Small intestine (tissue), 7 donors: ENCODE data around the gene AGO3. TPM values are rescaled to one million over a fixed set of nuclear protein-coding genes. Genes with fewer than 3 reads are reported as not detected.
A peak's percentile ranks its signal among the peaks of the same experiment; 100 is the strongest.
"Not testable (repeated sequence)": the region's sequence is repeated elsewhere in the genome, so short reads cannot be mapped to it uniquely, and the experiment has no call there.

Source experiments
- DNase-seq, 2 donors: peaks; one replicate each; pipeline versions ENCODE4 v3.0.0 to v3.0.0-alpha.2; 2013
- FAIRE-seq: peaks from 2 replicates; lab custom pipeline; 2012; peaks lifted over from hg19 to GRCh38; lab: Jason Lieb, UNC
- H3K27ac ChIP-seq, 3 donors: one replicate each; pipeline ENCODE4 v1.5.1; 2013; ENCODE audit warnings: low read length in 2 of 3, mild to moderate bottlenecking in 2 of 3, control low read depth in 1 of 3, inconsistent platforms in 1 of 3, low read depth in 1 of 3, moderate library complexity in 1 of 3
- H3K27me3 ChIP-seq, 3 donors: one replicate each; pipeline ENCODE4 v1.6.1; 2013; ENCODE audit warnings: low read length in 3 of 3, inconsistent platforms in 1 of 3; ENCODE audit not compliant: control insufficient read depth in 3 of 3, insufficient read depth in 3 of 3
- H3K36me3 ChIP-seq, 3 donors: one replicate each; pipeline ENCODE4 v1.6.1; 2013; ENCODE audit warnings: low read length in 3 of 3, inconsistent platforms in 1 of 3, low read depth in 1 of 3, mild to moderate bottlenecking in 1 of 3, moderate library complexity in 1 of 3; ENCODE audit not compliant: control insufficient read depth in 3 of 3, insufficient read depth in 2 of 3
- H3K4me1 ChIP-seq, 3 donors: one replicate each; pipeline ENCODE4 v1.6.1; 2013; ENCODE audit warnings: low read length in 2 of 3, inconsistent platforms in 1 of 3, low read depth in 1 of 3, mild to moderate bottlenecking in 1 of 3, moderate library complexity in 1 of 3; ENCODE audit not compliant: control insufficient read depth in 3 of 3, insufficient read depth in 2 of 3
- H3K4me3 ChIP-seq, 3 donors: one replicate each; pipeline ENCODE4 v1.5.1; 2013; ENCODE audit warnings: low read length in 3 of 3, control low read depth in 1 of 3, inconsistent platforms in 1 of 3, low read depth in 1 of 3, mild to moderate bottlenecking in 1 of 3, moderate library complexity in 1 of 3
- H3K9me3 ChIP-seq, 2 donors: one replicate each; pipeline ENCODE4 v1.6.1; 2013; ENCODE audit warnings: low read depth in 1 of 2, low read length in 1 of 2; ENCODE audit not compliant: control insufficient read depth in 2 of 2, insufficient read depth in 1 of 2
- WGBS, 3 donors: extraction: QIAGEN DNeasy Blood & Tissue Kit; methylation state at CpG; one replicate each; pipeline ENCODE4 v1.1.7; 2013; 5-methylcytosine and 5-hydroxymethylcytosine counted together
- polyA plus RNA-seq, 4 donors: library from polyadenylated mRNA; stranded (reverse) in 3 of 4; unstranded in 1 of 4; fragments of 200-250 nt in 3 of 4; fragments of 120-200 nt in 1 of 4; gene quantifications; one replicate each; pipeline versions ENCODE4 v1.2.1 to v1.2.3, GENCODE V29; 2013
- donor health status: healthy with polysubstance abuse.
- donor health status: control.
- donor health status: control.
- donor health status: Bipolar disorder and iron deficiency.
- donor health status: healthy.

The AGO3 gene
- polyA plus RNA-seq, 4 donors: 0.89 to 10.0 (median 2.4) TPM

GRCh38 chr1:36024024-36024423 lies 93.1 kb downstream of the AGO3 start:
- H3K4me3 ChIP-seq, H3K9me3 ChIP-seq, H3K4me1 ChIP-seq, H3K27me3 ChIP-seq, DNase-seq, FAIRE-seq, H3K27ac ChIP-seq: not testable (repeated sequence)
- H3K36me3 ChIP-seq: peaks cover 5 to 26% (median 9%) of the 10 kb centered on the region in 3 donors
- WGBS, 3 donors: 96 to 98% (median 97%) methylated on average over 3 of the region's 3 CpGs

- WGBS, 3 donors: 89 to 93% (median 91%) methylated on average over 1 of the region's 1 CpG
- DNase-seq (no peak), FAIRE-seq (no peak)
- Histone ChIP-seq H3K4me1 (no peaks in the 10 kb centered on the region), H3K9me3 (peaks cover 0 to 5% of the 10 kb centered on the region in 2 donors), H3K27me3 (no peaks in the 10 kb centered on the region), H3K36me3 (peaks cover 5 to 27% (median 9%) of the 10 kb centered on the region in 3 donors), H3K4me3 (no peak overlapping the region), H3K27ac (no peak overlapping the region)
Observed at GRCh38 chr1:36024847-36025246, 93.9 kb downstream of the AGO3 start.

GRCh38 chr1:36027766-36028165 lies 96.9 kb downstream of the AGO3 start:
- Histone ChIP-seq H3K27me3 (no peaks in the 10 kb centered on the region), H3K4me1 (no peaks in the 10 kb centered on the region), H3K4me3 (no peak overlapping the region), H3K27ac (no peak overlapping the region), H3K36me3 (peaks cover 8 to 24% (median 9%) of the 10 kb centered on the region in 3 donors), H3K9me3 (peaks cover 0 to 5% of the 10 kb centered on the region in 2 donors)
- DNase-seq (no peak), FAIRE-seq (no peak)
- 94 to 97% (median 96%) methylated on average over 3 of the region's 3 CpGs for WGBS, 3 donors

GRCh38 chr1:36031441-36031840 lies 100.5 kb downstream of the AGO3 start:
- no peak overlapping the region for H3K4me3 ChIP-seq
- FAIRE-seq (no peak), DNase-seq (no peak)
- WGBS, 3 donors: 99% methylated on average over 2 of the region's 2 CpGs
- H3K27me3 ChIP-seq: no peaks in the 10 kb centered on the region
- H3K27ac ChIP-seq: no peak overlapping the region
- H3K4me1 ChIP-seq: no peaks in the 10 kb centered on the region
- H3K36me3 ChIP-seq: peaks cover 8 to 31% (median 10%) of the 10 kb centered on the region in 3 donors
- H3K9me3 ChIP-seq: peaks cover 0 to 5% of the 10 kb centered on the region in 2 donors

- Histone ChIP-seq H3K9me3 (no peaks in the 10 kb centered on the region), H3K27ac (no peak overlapping the region), H3K4me1 (no peaks in the 10 kb centered on the region), H3K4me3 (no peak overlapping the region), H3K36me3 (peaks cover 4 to 27% (median 5%) of the 10 kb centered on the region in 3 donors), H3K27me3 (no peaks in the 10 kb centered on the region)
- no peak for DNase-seq
- no peak for FAIRE-seq
Observed at GRCh38 chr1:36034692-36035091, 103.8 kb downstream of the AGO3 start.

GRCh38 chr1:36035154-36035553 lies 104.2 kb downstream of the AGO3 start:
- Histone ChIP-seq H3K4me3 (no peak overlapping the region), H3K9me3 (no peaks in the 10 kb centered on the region), H3K27ac (no peak overlapping the region), H3K27me3 (no peaks in the 10 kb centered on the region), H3K4me1 (no peaks in the 10 kb centered on the region), H3K36me3 (peaks cover 5 to 25% (median 5%) of the 10 kb centered on the region in 3 donors)
- DNase-seq (no peak), FAIRE-seq (no peak)
- 88 to 95% (median 89%) methylated on average over 3 of the region's 3 CpGs for WGBS, 3 donors

GRCh38 chr1:36040238-36040637 lies 109.3 kb downstream of the AGO3 start:
- Histone ChIP-seq H3K36me3 (peaks cover 2 to 28% (median 5%) of the 10 kb centered on the region in 3 donors), H3K9me3 (no peaks in the 10 kb centered on the region), H3K27me3 (no peaks in the 10 kb centered on the region), H3K4me1 (no peaks in the 10 kb centered on the region), H3K27ac (no peak overlapping the region), H3K4me3 (no peak overlapping the region)
- 56 to 76% (median 67%) methylated on average over 2 of the region's 2 CpGs for WGBS, 3 donors
- no peak for FAIRE-seq
- DNase-seq: peak in 1 of 2 donors; percentile 23

- H3K36me3 ChIP-seq: peaks cover 3 to 20% (median 10%) of the 10 kb centered on the region in 3 donors
- no peaks in the 10 kb centered on the region for H3K4me1 ChIP-seq
- H3K27ac ChIP-seq: no peak overlapping the region
- H3K4me3 ChIP-seq: no peak overlapping the region
- peaks cover 0 to 9% of the 10 kb centered on the region in 2 donors for H3K9me3 ChIP-seq
- DNase-seq (no peak), FAIRE-seq (no peak)
- H3K27me3 ChIP-seq: no peaks in the 10 kb centered on the region
Observed at GRCh38 chr1:36051821-36052220, 120.9 kb downstream of the AGO3 start.

GRCh38 chr1:36053978-36054377 lies 123.1 kb downstream of the AGO3 start:
- Histone ChIP-seq H3K27me3 (no peaks in the 10 kb centered on the region), H3K4me1 (no peaks in the 10 kb centered on the region), H3K9me3 (no peaks in the 10 kb centered on the region), H3K4me3 (no peak overlapping the region), H3K36me3 (peaks cover 0 to 8% (median 6%) of the 10 kb centered on the region in 3 donors), H3K27ac (no peak overlapping the region)
- DNase-seq (no peak), FAIRE-seq (no peak)
